ENCODE results near the gene IL31. TPM values are rescaled to one million over a fixed set of nuclear protein-coding genes. Genes with fewer than 3 reads are reported as not detected.
A peak's percentile ranks its signal among the peaks of the same experiment; 100 is the strongest.

IL31 gene
- total and polyA plus RNA-seq, 4 donors = not detected

DNA sequence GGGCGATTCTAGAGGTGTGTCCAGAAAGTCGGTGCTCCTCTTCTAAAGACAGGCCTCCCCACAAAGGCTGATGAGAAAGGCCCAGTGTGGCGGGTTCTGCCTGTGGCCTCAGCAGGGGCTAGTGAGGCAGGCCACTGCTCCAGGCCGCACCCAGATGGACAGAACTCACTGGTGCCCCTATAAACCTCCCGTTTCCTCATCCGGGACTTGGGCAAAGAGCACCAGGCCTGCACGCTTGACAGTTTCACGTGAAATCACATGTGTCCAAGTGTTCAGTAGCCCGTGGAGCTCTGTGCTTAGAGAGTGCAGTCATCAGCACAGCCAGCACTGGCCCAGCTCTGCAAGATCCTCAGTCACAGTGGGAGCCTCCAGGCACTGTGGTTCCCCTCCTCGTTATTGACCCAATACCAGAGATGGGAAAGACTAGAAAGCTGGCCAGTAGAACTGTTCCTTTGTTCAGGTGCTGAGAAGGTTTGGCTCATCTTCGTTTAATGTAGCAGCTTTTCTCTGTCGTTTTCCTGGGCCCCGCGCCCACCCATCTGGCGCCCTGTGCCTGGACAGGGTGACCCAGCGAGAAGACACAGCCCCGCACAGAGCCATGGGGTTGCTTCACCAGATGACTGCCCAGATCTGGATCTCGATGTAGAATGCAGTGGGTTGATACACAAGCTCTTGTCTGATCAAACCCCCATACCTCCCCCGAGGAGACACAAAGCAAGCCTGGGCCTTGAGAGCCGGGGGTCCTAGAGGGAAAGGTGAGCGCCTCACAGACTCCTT, 26.3 kb downstream of the IL31 start:
- H3K36me3 ChIP-seq (ENCODE audit: control insufficient read depth in 4 of 4, insufficient read depth in 3 of 4, low read depth in 1 of 4, low read length in 3 of 4) = peaks cover 0 to 14% (median 5%) of the 10 kb centered on the region in 4 donors
- no peak for DNase-seq (ENCODE audit: low spot score)
- no peaks in the 10 kb centered on the region for H3K4me1 ChIP-seq (ENCODE audit: control insufficient read depth in 4 of 4, insufficient read depth in 4 of 4, low read length in 3 of 4)
- WGBS = 84% methylated on average over 21 of the region's 21 CpGs
- no peak overlapping the region for H3K9ac ChIP-seq (ENCODE audit: low read depth in 1 of 2, low read length in 2 of 2)
- no peaks in the 10 kb centered on the region for H3K27me3 ChIP-seq (ENCODE audit: control insufficient read depth in 4 of 4, insufficient read depth in 4 of 4, low read length in 3 of 4)
- no peak overlapping the region for H3K4me3 ChIP-seq (ENCODE audit: low read depth in 1 of 3, low read length in 3 of 3)
- H3K27ac ChIP-seq (ENCODE audit: low read depth in 1 of 2, low read length in 2 of 2) = peak overlapping the region in 1 of 2 donors; percentile 7
- no peaks in the 10 kb centered on the region for H3K9me3 ChIP-seq (ENCODE audit: control insufficient read depth in 4 of 4, low read length in 3 of 4)
- TF ChIP-seq, protein P1, sequence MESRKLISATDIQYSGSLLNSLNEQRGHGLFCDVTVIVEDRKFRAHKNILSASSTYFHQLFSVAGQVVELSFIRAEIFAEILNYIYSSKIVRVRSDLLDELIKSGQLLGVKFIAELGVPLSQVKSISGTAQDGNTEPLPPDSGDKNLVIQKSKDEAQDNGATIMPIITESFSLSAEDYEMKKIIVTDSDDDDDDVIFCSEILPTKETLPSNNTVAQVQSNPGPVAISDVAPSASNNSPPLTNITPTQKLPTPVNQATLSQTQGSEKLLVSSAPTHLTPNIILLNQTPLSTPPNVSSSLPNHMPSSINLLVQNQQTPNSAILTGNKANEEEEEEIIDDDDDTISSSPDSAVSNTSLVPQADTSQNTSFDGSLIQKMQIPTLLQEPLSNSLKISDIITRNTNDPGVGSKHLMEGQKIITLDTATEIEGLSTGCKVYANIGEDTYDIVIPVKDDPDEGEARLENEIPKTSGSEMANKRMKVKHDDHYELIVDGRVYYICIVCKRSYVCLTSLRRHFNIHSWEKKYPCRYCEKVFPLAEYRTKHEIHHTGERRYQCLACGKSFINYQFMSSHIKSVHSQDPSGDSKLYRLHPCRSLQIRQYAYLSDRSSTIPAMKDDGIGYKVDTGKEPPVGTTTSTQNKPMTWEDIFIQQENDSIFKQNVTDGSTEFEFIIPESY (IDR thresholded peaks at IDR 0.05) = no peak
- TF ChIP-seq HNF4A (conservative IDR thresholded peaks at IDR 0.05) = no peak

DNA sequence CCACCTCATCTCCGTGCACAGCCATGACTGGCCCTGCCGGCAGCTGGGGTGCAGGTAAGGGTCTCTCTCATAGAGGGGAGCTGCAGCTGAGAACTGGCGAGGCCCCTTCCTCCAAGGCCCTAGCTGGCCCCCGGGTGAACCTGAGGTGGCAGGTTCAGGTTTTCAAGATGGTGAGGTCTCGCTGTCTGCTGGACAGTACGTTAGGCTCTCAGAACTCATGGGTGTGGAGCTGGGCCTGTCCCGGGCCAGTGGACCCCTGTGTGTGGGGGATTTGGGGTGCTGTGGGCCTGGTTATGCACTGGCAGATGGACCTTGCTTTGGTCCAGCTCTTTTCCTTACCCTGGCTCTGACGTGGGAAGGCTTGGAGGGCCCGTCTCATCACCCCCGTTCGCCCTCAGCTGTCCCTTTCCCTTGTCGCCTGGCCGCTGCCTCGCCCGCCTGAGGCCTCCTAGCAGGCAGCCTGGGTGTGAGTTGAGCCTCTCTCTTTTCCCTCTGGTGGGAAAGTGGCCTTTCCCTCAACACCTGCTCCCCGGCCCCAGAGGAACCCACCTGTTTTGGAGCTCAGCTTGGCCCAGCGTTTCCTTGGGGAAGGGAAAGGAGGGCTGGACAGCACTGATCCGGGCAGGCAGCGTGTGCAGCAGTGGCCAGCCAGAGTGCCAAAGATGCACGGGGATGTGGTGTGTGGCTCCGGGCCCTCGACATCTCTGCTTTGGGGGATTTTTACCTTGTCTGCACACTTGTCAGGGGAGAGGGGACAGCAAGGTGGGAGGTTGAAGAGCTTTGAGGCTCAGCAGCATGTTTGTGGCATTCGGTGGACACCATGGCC, 28.3 kb downstream of the IL31 start:
- 94% methylated on average over 23 of the region's 23 CpGs for WGBS
- no peak for DNase-seq (ENCODE audit: low spot score)
- no peak overlapping the region for H3K4me3 ChIP-seq (ENCODE audit: low read depth in 1 of 3, low read length in 3 of 3)
- no peak overlapping the region for H3K27ac ChIP-seq (ENCODE audit: low read depth in 1 of 2, low read length in 2 of 2)
- peaks cover 11 to 33% (median 19%) of the 10 kb centered on the region in 4 donors for H3K36me3 ChIP-seq (ENCODE audit: control insufficient read depth in 4 of 4, insufficient read depth in 3 of 4, low read depth in 1 of 4, low read length in 3 of 4)
- TF ChIP-seq, protein P2, sequence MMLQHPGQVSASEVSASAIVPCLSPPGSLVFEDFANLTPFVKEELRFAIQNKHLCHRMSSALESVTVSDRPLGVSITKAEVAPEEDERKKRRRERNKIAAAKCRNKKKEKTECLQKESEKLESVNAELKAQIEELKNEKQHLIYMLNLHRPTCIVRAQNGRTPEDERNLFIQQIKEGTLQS (IDR thresholded peaks at IDR 0.05) = no peak
- TF ChIP-seq, protein P3, sequence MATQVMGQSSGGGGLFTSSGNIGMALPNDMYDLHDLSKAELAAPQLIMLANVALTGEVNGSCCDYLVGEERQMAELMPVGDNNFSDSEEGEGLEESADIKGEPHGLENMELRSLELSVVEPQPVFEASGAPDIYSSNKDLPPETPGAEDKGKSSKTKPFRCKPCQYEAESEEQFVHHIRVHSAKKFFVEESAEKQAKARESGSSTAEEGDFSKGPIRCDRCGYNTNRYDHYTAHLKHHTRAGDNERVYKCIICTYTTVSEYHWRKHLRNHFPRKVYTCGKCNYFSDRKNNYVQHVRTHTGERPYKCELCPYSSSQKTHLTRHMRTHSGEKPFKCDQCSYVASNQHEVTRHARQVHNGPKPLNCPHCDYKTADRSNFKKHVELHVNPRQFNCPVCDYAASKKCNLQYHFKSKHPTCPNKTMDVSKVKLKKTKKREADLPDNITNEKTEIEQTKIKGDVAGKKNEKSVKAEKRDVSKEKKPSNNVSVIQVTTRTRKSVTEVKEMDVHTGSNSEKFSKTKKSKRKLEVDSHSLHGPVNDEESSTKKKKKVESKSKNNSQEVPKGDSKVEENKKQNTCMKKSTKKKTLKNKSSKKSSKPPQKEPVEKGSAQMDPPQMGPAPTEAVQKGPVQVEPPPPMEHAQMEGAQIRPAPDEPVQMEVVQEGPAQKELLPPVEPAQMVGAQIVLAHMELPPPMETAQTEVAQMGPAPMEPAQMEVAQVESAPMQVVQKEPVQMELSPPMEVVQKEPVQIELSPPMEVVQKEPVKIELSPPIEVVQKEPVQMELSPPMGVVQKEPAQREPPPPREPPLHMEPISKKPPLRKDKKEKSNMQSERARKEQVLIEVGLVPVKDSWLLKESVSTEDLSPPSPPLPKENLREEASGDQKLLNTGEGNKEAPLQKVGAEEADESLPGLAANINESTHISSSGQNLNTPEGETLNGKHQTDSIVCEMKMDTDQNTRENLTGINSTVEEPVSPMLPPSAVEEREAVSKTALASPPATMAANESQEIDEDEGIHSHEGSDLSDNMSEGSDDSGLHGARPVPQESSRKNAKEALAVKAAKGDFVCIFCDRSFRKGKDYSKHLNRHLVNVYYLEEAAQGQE (IDR thresholded peaks at IDR 0.05) = no peak
- no peak for TF ChIP-seq RXRA (IDR thresholded peaks at IDR 0.05)
- TF ChIP-seq GABPA (IDR thresholded peaks at IDR 0.05 in 1 of 2, conservative IDR thresholded peaks at IDR 0.05 in 1 of 2) = no peak
- no peak for TF ChIP-seq TAF1 (conservative IDR thresholded peaks at IDR 0.05)
- no peak for TF ChIP-seq HNF4G (IDR thresholded peaks at IDR 0.05)
- TF ChIP-seq HNF4A (conservative IDR thresholded peaks at IDR 0.05) = no peak
- TF ChIP-seq JUND (IDR thresholded peaks at IDR 0.05) = no peak
- TF ChIP-seq, protein P1 (IDR thresholded peaks at IDR 0.05) = no peak
- TF ChIP-seq, protein P4, sequence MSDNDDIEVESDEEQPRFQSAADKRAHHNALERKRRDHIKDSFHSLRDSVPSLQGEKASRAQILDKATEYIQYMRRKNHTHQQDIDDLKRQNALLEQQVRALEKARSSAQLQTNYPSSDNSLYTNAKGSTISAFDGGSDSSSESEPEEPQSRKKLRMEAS (IDR thresholded peaks at IDR 0.05) = no peak
- no peak for TF ChIP-seq RAD21 (IDR thresholded peaks at IDR 0.05)
- TF ChIP-seq YY1 (IDR thresholded peaks at IDR 0.05) = no peak
- no peak for TF ChIP-seq FOXA1 (IDR thresholded peaks at IDR 0.05)
- no peak for TF ChIP-seq EGR1 (IDR thresholded peaks at IDR 0.05; ENCODE audit: low read depth in 2 of 2)
- no peak for TF ChIP-seq SP1 (IDR thresholded peaks at IDR 0.05)
- TF ChIP-seq, protein P5, sequence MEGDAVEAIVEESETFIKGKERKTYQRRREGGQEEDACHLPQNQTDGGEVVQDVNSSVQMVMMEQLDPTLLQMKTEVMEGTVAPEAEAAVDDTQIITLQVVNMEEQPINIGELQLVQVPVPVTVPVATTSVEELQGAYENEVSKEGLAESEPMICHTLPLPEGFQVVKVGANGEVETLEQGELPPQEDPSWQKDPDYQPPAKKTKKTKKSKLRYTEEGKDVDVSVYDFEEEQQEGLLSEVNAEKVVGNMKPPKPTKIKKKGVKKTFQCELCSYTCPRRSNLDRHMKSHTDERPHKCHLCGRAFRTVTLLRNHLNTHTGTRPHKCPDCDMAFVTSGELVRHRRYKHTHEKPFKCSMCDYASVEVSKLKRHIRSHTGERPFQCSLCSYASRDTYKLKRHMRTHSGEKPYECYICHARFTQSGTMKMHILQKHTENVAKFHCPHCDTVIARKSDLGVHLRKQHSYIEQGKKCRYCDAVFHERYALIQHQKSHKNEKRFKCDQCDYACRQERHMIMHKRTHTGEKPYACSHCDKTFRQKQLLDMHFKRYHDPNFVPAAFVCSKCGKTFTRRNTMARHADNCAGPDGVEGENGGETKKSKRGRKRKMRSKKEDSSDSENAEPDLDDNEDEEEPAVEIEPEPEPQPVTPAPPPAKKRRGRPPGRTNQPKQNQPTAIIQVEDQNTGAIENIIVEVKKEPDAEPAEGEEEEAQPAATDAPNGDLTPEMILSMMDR (IDR thresholded peaks at IDR 0.05; ENCODE audit: low read depth, low read length, missing input control) = no peak
- H3K9me3 ChIP-seq (ENCODE audit: control insufficient read depth in 4 of 4, low read length in 3 of 4) = no peaks in the 10 kb centered on the region
- no peaks in the 10 kb centered on the region for H3K27me3 ChIP-seq (ENCODE audit: control insufficient read depth in 4 of 4, insufficient read depth in 4 of 4, low read length in 3 of 4)
- H3K4me1 ChIP-seq (ENCODE audit: control insufficient read depth in 4 of 4, insufficient read depth in 4 of 4, low read length in 3 of 4) = no peaks in the 10 kb centered on the region
- no peak overlapping the region for H3K9ac ChIP-seq (ENCODE audit: low read depth in 1 of 2, low read length in 2 of 2)

All from liver (tissue), 9 donors.